ENCODE results near the gene FADS6. TPM values are rescaled to one million over a fixed set of nuclear protein-coding genes. Genes with fewer than 3 reads are reported as not detected.

FADS6 gene
- total and polyA plus RNA-seq, 2 of the 13 experiments (the other 11 are each of a cell fraction or from before 2014, with no cell fraction given) = 0.11 TPM

DNA sequence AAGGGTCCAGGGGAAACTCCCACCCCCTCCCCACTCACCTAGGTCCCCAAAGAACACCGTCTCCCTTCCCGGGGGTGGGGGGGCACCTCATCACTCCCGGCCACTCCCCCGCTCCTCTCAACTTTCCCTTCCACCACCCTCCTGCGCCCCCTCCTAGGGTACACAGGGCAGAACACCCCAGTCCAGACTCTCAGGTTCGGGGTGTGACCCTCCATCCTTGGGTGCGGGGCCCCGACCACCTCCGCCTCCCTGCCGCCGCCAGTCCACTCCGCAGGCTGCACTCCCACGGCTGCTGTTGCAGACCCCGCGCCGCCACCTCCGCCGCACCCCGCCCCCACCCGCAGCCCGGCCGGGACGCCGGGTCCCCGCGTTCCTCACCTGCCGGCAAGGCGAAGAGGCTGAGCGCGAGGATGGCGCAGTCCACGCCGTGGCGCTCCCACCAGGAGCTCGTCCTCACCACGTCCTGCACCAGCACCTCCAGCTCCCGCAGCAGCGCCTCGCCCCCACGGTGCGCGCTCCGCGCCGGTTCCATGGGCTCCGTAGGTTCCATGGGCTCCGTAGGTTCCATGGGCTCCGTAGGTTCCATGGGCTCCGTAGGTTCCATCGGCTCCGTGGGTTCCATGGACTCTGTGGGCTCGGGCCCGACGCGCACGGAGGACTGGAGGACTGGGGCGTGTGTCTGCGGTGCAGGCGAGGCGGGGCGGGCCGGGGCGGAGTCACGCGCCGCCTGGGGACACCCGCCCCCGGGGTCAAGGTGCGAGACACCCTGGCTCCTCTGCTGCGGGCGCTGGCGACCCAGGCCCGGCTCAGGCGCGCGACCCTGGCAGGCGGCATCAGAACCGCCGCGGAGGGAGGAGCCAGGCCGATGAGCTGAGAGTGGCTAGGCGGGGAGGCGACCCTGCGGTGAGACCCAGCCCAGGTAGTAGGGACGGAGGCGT, at the start of gene FADS6 (continued):
- TF ChIP-seq, protein P1, sequence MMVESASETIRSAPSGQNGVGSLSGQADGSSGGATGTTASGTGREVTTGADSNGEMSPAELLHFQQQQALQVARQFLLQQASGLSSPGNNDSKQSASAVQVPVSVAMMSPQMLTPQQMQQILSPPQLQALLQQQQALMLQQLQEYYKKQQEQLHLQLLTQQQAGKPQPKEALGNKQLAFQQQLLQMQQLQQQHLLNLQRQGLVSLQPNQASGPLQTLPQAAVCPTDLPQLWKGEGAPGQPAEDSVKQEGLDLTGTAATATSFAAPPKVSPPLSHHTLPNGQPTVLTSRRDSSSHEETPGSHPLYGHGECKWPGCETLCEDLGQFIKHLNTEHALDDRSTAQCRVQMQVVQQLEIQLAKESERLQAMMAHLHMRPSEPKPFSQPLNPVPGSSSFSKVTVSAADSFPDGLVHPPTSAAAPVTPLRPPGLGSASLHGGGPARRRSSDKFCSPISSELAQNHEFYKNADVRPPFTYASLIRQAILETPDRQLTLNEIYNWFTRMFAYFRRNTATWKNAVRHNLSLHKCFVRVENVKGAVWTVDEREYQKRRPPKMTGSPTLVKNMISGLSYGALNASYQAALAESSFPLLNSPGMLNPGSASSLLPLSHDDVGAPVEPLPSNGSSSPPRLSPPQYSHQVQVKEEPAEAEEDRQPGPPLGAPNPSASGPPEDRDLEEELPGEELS (CRISPR knock-in tag; IDR thresholded peaks at IDR 0.05) = no peak
- 0 out of 2 replicates have a peak, but pooled peaks have one; percentile 14 for TF ChIP-seq YEATS4 (CRISPR knock-in tag; IDR thresholded peaks at IDR 0.05; ENCODE audit: borderline replicate concordance)
- TF ChIP-seq ZNF253 (CRISPR knock-in tag; IDR thresholded peaks at IDR 0.05; ENCODE audit: borderline replicate concordance) = no peak
- TF ChIP-seq, protein P2, sequence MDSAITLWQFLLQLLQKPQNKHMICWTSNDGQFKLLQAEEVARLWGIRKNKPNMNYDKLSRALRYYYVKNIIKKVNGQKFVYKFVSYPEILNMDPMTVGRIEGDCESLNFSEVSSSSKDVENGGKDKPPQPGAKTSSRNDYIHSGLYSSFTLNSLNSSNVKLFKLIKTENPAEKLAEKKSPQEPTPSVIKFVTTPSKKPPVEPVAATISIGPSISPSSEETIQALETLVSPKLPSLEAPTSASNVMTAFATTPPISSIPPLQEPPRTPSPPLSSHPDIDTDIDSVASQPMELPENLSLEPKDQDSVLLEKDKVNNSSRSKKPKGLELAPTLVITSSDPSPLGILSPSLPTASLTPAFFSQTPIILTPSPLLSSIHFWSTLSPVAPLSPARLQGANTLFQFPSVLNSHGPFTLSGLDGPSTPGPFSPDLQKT (CRISPR knock-in tag; IDR thresholded peaks at IDR 0.05; ENCODE audit: borderline replicate concordance) = no peak
- TF ChIP-seq ZNF749 (CRISPR knock-in tag; IDR thresholded peaks at IDR 0.05; ENCODE audit: borderline replicate concordance) = no peak
- TF ChIP-seq CBX2 (IDR thresholded peaks at IDR 0.05; ENCODE audit: low read depth, low read length) = no peak
- no peak for TF ChIP-seq CBX2 (CRISPR knock-in tag; IDR thresholded peaks at IDR 0.05; ENCODE audit: low read depth)
- no peak for TF ChIP-seq TCF12 (IDR thresholded peaks at IDR 0.05)
- 0 out of 2 replicates have a peak, but pooled peaks have one; percentile 40 for TF ChIP-seq TCF12 (CRISPR knock-in tag; IDR thresholded peaks at IDR 0.05)
- no peak for TF ChIP-seq NAIF1 (CRISPR knock-in tag; IDR thresholded peaks at IDR 0.05; ENCODE audit: borderline replicate concordance)
- no peak for TF ChIP-seq ZNF790 (CRISPR knock-in tag; IDR thresholded peaks at IDR 0.05; ENCODE audit: borderline replicate concordance)
- no peak for TF ChIP-seq NR1H2 (CRISPR knock-in tag; IDR thresholded peaks at IDR 0.05; ENCODE audit: borderline replicate concordance, low read depth)
- 0 out of 2 replicates have a peak, but pooled peaks have one; percentile 18 for TF ChIP-seq HNF4G (IDR thresholded peaks at IDR 0.05; ENCODE audit: borderline replicate concordance, low read depth, low read length)
- no peak for TF ChIP-seq HNF4G (CRISPR knock-in tag; IDR thresholded peaks at IDR 0.05; ENCODE audit: borderline replicate concordance, low read depth)
- no peak for TF ChIP-seq HNRNPK (IDR thresholded peaks at IDR 0.05; ENCODE audit: low read depth, low read length, poor library complexity, severe bottlenecking)
- TF ChIP-seq, protein P3, sequence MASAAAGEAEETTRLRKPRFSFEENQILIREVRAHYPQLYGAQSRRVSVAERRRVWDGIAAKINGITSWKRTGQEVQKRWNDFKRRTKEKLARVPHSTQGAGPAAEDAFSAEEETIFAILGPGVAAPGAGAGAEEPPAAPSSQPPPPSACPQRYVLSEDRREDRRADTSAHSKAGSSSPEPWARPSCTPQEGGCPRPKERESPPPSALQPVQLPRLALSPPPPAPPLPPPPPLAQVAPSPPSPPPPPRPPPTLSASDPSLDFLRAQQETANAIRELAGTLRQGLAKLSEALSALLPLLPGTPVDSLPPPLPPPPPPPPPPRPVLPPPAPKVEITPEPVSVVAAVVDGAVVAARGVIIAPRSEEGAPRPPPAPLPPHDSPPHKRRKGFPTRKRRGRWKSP (CRISPR knock-in tag; IDR thresholded peaks at IDR 0.05) = no peak
- no peak for TF ChIP-seq FIP1L1 (IDR thresholded peaks at IDR 0.05; ENCODE audit: borderline replicate concordance, insufficient read depth, low read depth, low read length)
- no peak for TF ChIP-seq DNMT3B (CRISPR knock-in tag; conservative IDR thresholded peaks at IDR 0.05)
- TF ChIP-seq SMARCE1 (IDR thresholded peaks at IDR 0.05; ENCODE audit: borderline replicate concordance) = no peak
- TF ChIP-seq ZC3H4 (CRISPR knock-in tag; IDR thresholded peaks at IDR 0.05; ENCODE audit: borderline replicate concordance) = no peak
- TF ChIP-seq, protein P4, sequence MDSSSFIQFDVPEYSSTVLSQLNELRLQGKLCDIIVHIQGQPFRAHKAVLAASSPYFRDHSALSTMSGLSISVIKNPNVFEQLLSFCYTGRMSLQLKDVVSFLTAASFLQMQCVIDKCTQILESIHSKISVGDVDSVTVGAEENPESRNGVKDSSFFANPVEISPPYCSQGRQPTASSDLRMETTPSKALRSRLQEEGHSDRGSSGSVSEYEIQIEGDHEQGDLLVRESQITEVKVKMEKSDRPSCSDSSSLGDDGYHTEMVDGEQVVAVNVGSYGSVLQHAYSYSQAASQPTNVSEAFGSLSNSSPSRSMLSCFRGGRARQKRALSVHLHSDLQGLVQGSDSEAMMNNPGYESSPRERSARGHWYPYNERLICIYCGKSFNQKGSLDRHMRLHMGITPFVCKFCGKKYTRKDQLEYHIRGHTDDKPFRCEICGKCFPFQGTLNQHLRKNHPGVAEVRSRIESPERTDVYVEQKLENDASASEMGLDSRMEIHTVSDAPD (CRISPR knock-in tag; IDR thresholded peaks at IDR 0.05) = no peak
- TF ChIP-seq ZFP41 (CRISPR knock-in tag; IDR thresholded peaks at IDR 0.05; ENCODE audit: borderline replicate concordance) = no peak
- TF ChIP-seq ARID2 (CRISPR knock-in tag; IDR thresholded peaks at IDR 0.05; ENCODE audit: borderline replicate concordance) = no peak
- TF ChIP-seq NFYB (CRISPR knock-in tag; IDR thresholded peaks at IDR 0.05) = no peak
